ENCODE data around the gene DENND6B. TPM values are rescaled to one million over a fixed set of nuclear protein-coding genes. Genes with fewer than 3 reads are reported as not detected.
A peak's percentile ranks its signal among the peaks of the same experiment; 100 is the strongest.

DENND6B gene
- total and polyA plus RNA-seq, 5 donors = 2.0 to 3.1 (median 2.4) TPM

DNA sequence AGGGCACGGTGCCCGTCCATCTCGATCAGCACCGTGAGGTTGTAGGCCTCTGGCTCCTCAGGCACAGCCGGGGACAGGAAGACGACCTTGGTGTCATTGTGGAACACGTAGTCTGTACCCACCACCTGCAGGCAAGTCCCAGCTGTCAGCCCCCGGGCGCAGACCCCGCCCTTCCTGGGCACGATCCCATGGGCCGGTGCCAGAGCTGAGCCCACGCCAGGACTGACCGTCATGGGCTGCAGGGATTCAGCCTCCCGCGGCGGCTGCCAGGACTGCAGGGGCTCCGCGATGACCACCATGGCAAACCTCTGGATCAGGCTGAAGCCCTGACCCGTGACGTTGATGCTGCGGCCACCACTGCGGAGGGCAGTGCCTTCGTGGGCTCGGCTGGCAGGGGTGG is 44.9 kb downstream of the DENND6B start:
- no peak overlapping the region for H3K4me3 ChIP-seq (ENCODE audit: low read length)
- intact Hi-C loops (cut with DNase I) = no loop called here
- ATAC-seq = peak; percentile 47 to 57
- 65% methylated on average over 25 of the region's 25 CpGs for WGBS
- no peaks in the 10 kb centered on the region for H3K4me1 ChIP-seq (ENCODE audit: control insufficient read depth, insufficient read depth, low read length)
- DNase-seq = peak in 2 of 3 donors; percentile 81 to 86
- H3K9me3 ChIP-seq (ENCODE audit: control insufficient read depth, low read length) = no peaks in the 10 kb centered on the region
- H3K27me3 ChIP-seq (ENCODE audit: control insufficient read depth, insufficient read depth) = no peaks in the 10 kb centered on the region
- peak overlapping the region; percentile 32 for H3K27ac ChIP-seq (ENCODE audit: low read length)

- Histone ChIP-seq H3K27me3 (ENCODE audit: control insufficient read depth, insufficient read depth) (no peaks in the 10 kb centered on the region), H3K27ac (ENCODE audit: low read length) (no peak overlapping the region), H3K4me3 (ENCODE audit: low read length) (no peak overlapping the region), H3K9me3 (ENCODE audit: control insufficient read depth, low read length) (no peaks in the 10 kb centered on the region), H3K4me1 (ENCODE audit: control insufficient read depth, insufficient read depth, low read length) (no peaks in the 10 kb centered on the region)
- WGBS = 92% methylated on average over 36 of the region's 36 CpGs
- DNase-seq (no peak), ATAC-seq (no peak)
- intact Hi-C loops (cut with DNase I) = no loop called here
Observed at GRCh38 chr22:50281384-50281760, 45.4 kb downstream of the DENND6B start.

DNA sequence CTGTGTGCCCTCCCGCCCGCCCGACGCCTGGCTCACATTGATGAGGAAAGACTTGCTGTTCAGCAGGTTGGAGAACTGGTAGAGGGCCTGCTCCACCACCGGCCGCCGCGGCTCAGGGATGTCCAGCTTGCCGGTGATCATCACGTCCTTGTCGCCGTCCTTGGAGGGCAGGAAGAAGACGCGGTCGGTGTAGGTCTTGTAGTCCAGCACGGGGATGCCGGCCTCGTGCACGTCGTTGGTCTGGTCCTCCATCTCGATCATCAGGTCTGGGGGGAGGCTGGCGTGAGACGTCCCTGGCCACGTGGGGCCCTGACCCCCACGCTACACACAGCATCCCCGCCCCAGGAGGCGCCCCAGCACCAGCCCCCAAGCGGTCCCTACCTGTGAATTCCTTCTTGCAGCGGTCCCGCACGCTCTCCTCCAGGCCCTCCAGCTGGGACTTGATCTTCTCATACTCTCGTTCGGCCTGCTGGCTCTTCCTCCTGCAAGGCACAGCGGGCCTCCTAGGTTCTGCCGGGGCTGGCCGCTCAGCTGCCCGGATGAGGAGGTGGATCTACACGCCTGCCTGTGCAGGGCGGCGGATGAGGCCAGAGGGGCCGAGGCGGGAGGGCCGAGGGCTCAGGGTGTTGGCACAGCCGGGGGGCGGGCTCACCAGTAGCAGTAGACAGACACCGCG is 46.0 kb downstream of the DENND6B start:
- Histone ChIP-seq H3K9me3 (ENCODE audit: control insufficient read depth, low read length) (no peaks in the 10 kb centered on the region), H3K4me1 (ENCODE audit: control insufficient read depth, insufficient read depth, low read length) (no peaks in the 10 kb centered on the region), H3K27me3 (ENCODE audit: control insufficient read depth, insufficient read depth) (no peaks in the 10 kb centered on the region), H3K4me3 (ENCODE audit: low read length) (no peak overlapping the region), H3K27ac (ENCODE audit: low read length) (no peak overlapping the region)
- ATAC-seq (no peak), DNase-seq (no peak)
- 94% methylated on average over 47 of the region's 47 CpGs for WGBS
- intact Hi-C loops (cut with DNase I) = no loop called here

DNA sequence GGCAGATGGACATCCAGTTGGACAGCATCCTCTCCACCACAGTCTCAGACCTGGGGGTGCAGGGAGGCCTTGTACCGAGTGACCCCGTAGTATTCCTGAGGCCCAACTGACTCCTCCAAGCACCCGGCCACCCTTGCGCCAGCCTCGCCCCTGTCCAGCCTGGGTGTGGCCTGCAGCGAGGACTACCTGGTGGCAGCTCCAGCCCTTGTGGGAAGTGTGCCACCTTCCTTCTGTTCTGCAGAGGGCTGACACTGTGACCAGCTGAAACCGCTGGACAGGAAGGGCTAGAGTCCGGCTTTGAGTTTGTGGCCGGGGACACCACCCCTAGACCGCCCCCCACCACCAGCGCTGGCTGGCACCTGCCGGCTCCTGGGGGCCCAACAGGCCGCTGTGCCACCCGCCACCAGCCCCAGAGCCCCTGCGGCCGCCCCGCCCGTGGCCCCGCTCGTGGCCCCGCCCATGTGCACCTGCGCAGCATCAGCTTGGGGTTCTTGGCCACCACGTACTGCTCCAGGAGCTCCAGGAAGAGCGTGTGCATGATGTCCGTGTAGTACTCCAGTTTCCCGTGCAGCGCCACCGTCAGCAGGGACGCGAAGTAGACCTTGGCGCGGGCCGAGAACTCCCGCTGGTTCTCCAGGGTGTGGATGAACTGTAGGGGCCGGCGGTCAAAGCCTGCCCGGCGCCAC is 46.6 kb downstream of the DENND6B start:
- DNase-seq (no peak), ATAC-seq (no peak)
- intact Hi-C loops (cut with DNase I) = no loop called here
- H3K27me3 ChIP-seq (ENCODE audit: control insufficient read depth, insufficient read depth) = no peaks in the 10 kb centered on the region
- H3K27ac ChIP-seq (ENCODE audit: low read length) = no peak overlapping the region
- no peaks in the 10 kb centered on the region for H3K9me3 ChIP-seq (ENCODE audit: control insufficient read depth, low read length)
- WGBS = 93% methylated on average over 38 of the region's 38 CpGs
- no peaks in the 10 kb centered on the region for H3K4me1 ChIP-seq (ENCODE audit: control insufficient read depth, insufficient read depth, low read length)
- no peak overlapping the region for H3K4me3 ChIP-seq (ENCODE audit: low read length)

DNA sequence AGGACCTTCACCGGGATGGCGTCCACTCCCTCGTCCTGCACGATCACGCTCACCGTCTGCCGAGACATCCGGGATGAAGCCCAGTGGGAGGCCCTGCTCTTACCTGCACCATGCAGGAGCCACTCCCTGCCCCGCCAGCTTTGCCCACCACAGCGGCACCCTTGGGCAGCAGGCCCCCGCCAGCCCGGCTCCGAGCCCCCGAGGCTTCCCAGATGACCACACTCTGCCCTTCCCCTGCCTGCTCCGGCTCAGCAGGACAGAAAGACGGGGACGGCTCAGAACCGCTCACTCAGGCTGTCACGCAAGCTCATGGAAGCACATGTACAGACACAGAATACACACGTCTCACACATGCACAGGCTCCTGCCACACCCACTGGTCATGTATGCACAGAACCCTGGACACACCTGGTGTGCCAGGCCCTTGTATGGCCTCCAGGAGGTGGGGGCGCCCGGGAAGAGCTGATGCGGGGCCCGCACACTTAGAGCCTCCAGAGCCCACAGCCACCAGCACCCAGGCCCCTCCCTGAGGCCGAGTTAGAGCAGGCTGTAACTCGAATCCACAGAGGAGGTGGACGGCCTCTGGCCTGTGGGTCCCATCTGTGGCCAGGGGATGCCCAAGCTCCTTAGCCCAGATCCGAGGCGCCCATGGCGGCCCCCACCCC is 47.7 kb downstream of the DENND6B start:
- no peaks in the 10 kb centered on the region for H3K9me3 ChIP-seq (ENCODE audit: control insufficient read depth, low read length)
- WGBS = 89% methylated on average over 30 of the region's 30 CpGs
- no peak for ATAC-seq
- no peak for DNase-seq
- H3K4me3 ChIP-seq (ENCODE audit: low read length) = no peak overlapping the region
- no peaks in the 10 kb centered on the region for H3K4me1 ChIP-seq (ENCODE audit: control insufficient read depth, insufficient read depth, low read length)
- intact Hi-C loops (cut with DNase I) = loop anchor here in 3 of 4 donors (5.0 kb wide), 2 partner anchors 33 to 48 kb away; partner anchors contain the start of gene DENND6B (in 3 of the 3)
- H3K27me3 ChIP-seq (ENCODE audit: control insufficient read depth, insufficient read depth) = no peaks in the 10 kb centered on the region
- H3K27ac ChIP-seq (ENCODE audit: low read length) = no peak overlapping the region

- Histone ChIP-seq H3K27ac (ENCODE audit: low read length) (no peak overlapping the region), H3K9me3 (ENCODE audit: control insufficient read depth, low read length) (no peaks in the 10 kb centered on the region), H3K27me3 (ENCODE audit: control insufficient read depth, insufficient read depth) (no peaks in the 10 kb centered on the region), H3K4me3 (ENCODE audit: low read length) (no peak overlapping the region), H3K4me1 (ENCODE audit: control insufficient read depth, insufficient read depth, low read length) (no peaks in the 10 kb centered on the region)
- no peak for DNase-seq
- WGBS = 91% methylated on average over 21 of the region's 21 CpGs
- intact Hi-C loops (cut with DNase I) = loop anchor here in 3 of 4 donors (5.0 kb wide), 2 partner anchors 34 to 49 kb away; partner anchors contain the start of gene DENND6B (in 3 of the 3)
- ATAC-seq = no peak
Observed at GRCh38 chr22:50278461-50278860, 48.4 kb downstream of the DENND6B start.

DNA sequence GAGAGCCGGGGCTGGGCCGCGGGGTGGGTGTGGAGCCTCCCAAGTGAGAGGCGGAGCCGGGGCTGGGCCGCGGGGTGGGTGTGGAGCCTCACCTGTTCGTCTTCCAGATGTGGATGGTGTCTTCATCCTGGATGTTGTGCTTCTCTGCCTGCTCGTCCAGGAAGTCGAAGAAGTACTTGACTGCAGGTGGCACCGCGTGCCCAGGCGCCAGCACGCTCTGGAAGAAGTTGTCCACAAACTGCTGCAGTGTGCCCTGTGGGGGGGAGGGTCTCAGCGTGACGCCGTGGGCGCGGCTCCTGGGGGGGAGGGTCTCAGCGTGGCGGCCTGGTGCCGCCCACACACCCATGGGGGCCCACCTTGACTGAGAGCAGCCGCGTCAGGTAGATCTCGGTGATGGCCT is 49.1 kb downstream of the DENND6B start:
- Histone ChIP-seq H3K9me3 (ENCODE audit: control insufficient read depth, low read length) (no peaks in the 10 kb centered on the region), H3K27me3 (ENCODE audit: control insufficient read depth, insufficient read depth) (no peaks in the 10 kb centered on the region), H3K4me1 (ENCODE audit: control insufficient read depth, insufficient read depth, low read length) (no peaks in the 10 kb centered on the region), H3K4me3 (ENCODE audit: low read length) (no peak overlapping the region), H3K27ac (ENCODE audit: low read length) (no peak overlapping the region)
- intact Hi-C loops (cut with DNase I) = loop anchor here in 3 of 4 donors (5.0 kb wide), 2 partner anchors 35 to 50 kb away; partner anchors contain the start of gene DENND6B (in 3 of the 3)
- DNase-seq (no peak), ATAC-seq (no peak)
- WGBS = 84% methylated on average over 25 of the region's 25 CpGs

DNA sequence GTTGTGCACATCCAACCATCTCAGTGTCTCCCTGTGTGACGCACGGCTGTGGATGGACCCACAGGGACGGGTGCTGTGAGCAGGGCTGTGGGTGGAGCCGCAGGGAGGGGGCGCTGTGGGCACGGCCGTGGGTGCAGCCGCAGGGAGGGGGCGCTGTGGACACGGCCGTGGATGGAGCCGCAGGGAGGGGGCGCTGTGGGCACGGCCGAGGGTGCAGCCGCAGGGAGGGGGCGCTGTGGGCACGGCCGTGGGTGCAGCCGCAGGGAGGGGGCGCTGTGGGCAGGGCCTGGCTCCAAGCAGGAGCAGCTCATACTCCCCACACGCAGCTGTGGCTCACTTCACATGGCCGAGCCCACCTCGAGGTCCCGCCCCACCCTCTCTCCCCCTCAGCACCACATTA is 50.7 kb downstream of the DENND6B start:
- no peaks in the 10 kb centered on the region for H3K9me3 ChIP-seq (ENCODE audit: control insufficient read depth, low read length)
- no peak overlapping the region for H3K4me3 ChIP-seq (ENCODE audit: low read length)
- H3K4me1 ChIP-seq (ENCODE audit: control insufficient read depth, insufficient read depth, low read length) = no peaks in the 10 kb centered on the region
- 65% methylated on average over 25 of the region's 25 CpGs for WGBS
- intact Hi-C loops (cut with DNase I) = loop anchor here in 3 of 4 donors (5.0 kb wide), 2 partner anchors 36 to 51 kb away; partner anchors contain the start of gene DENND6B (in 3 of the 3)
- no peak overlapping the region for H3K27ac ChIP-seq (ENCODE audit: low read length)
- ATAC-seq = peak; percentile 73 to 82
- H3K27me3 ChIP-seq (ENCODE audit: control insufficient read depth, insufficient read depth) = no peaks in the 10 kb centered on the region
- DNase-seq = peak; percentile 67 to 90 (median 88)

- 86% methylated on average over 43 of the region's 43 CpGs for WGBS
- intact Hi-C loops (cut with DNase I) = loop anchor here in 3 of 4 donors (5.0 kb wide), 2 partner anchors 37 to 52 kb away; partner anchors contain the start of gene DENND6B (in 3 of the 3)
- no peak overlapping the region for H3K27ac ChIP-seq (ENCODE audit: low read length)
Observed at GRCh38 chr22:50275181-50276055, 51.4 kb downstream of the DENND6B start.

GRCh38 chr22:50274771-50275170 is 52.0 kb downstream of the DENND6B start:
- Histone ChIP-seq H3K9me3 (ENCODE audit: control insufficient read depth, low read length) (no peaks in the 10 kb centered on the region), H3K4me3 (ENCODE audit: low read length) (no peak overlapping the region), H3K27ac (ENCODE audit: low read length) (no peak overlapping the region), H3K4me1 (ENCODE audit: control insufficient read depth, insufficient read depth, low read length) (no peaks in the 10 kb centered on the region), H3K27me3 (ENCODE audit: control insufficient read depth, insufficient read depth) (no peaks in the 10 kb centered on the region)
- whole genome bisulfite sequencing = 60% methylated on average over 7 of the region's 7 CpGs
- no peak for ATAC-seq
- DNase-seq = no peak
- intact Hi-C loops (cut with DNase I) = loop anchor here (5.0 kb wide), 3 partner anchors 38 to 68 kb away; partner anchors contain the start of genes DENND6B (in 4 of the 4) and PPP6R2 (in 1 of the 4)

More at GRCh38 chr22:50275181-50276055, 51.4 kb downstream of the DENND6B start:
- Histone ChIP-seq H3K27me3 (ENCODE audit: control insufficient read depth, insufficient read depth) (no peaks in the 10 kb centered on the region), H3K9me3 (ENCODE audit: control insufficient read depth, low read length) (no peaks in the 10 kb centered on the region), H3K4me3 (ENCODE audit: low read length) (no peak overlapping the region), H3K4me1 (ENCODE audit: control insufficient read depth, insufficient read depth, low read length) (no peaks in the 10 kb centered on the region)
- ATAC-seq (no peak), DNase-seq (no peak)

All from right cardiac atrium (tissue), 5 donors.